Measurements from ENCODE around the gene PAX2.

DNA sequence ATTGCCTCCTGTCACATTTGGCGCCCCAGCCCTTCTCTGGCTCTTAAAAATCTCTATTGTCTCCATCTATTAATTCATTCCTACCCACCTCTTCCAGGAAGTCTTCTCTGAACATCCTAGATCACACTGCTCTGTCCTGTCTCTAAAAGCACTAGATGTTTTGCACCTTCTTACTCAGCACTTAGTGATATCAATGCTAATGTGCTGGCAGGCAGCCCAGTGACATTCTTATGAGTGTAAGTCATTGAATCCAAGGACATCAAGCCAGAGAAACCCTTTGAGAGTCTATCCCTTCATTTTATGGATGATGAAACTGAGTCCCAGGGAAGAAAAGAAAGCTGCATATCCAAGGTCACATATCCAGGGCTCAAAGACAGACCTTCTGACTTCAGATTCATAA is 48.3 kb upstream of the PAX2 start:
- TF ChIP-seq CTCF (IDR thresholded peaks at IDR 0.05) (no peak), POLR2AphosphoS5 (IDR thresholded peaks at IDR 0.05) (no peak), POLR2A (IDR thresholded peaks at IDR 0.05) (no peak), EP300 (IDR thresholded peaks at IDR 0.05; ENCODE audit: low read depth) (no peak)
